H1 (cell line): Measurements from ENCODE around the gene ADAM19. TPM values are rescaled to one million over a fixed set of nuclear protein-coding genes. Genes with fewer than 3 reads are reported as not detected.

Source experiments
- SIX5 ChIP-seq: IDR thresholded peaks from 2 replicates; pipeline ENCODE4 v1.6.1; 2011; ENCODE audit warnings: mild to moderate bottlenecking, low read depth, low read length
- SUZ12 ChIP-seq: fragments of 200-600 bp; sonication (generic); IDR thresholded peaks from 2 replicates; pipeline ENCODE4 v1.6.1; 2012; ENCODE audit warnings: mild to moderate bottlenecking, inconsistent platforms, low read length, moderate library complexity, mixed read lengths
- polyA plus RNA-seq, 7 experiments: library from polyadenylated mRNA; depleted of rRNA in 3 of 7; stranded (reverse) in 5 of 7; unstranded in 2 of 7; fragments of >200 nt in 5 of 7; fragments of 200-250 nt in 2 of 7; gene quantifications; 1 replicate in 5 of 7; 2 replicates in 1 of 7; 4 replicates in 1 of 7; pipeline versions ENCODE4 v1.2.1 to v1.2.3, GENCODE V29; 2011 to 2013; ENCODE audit warnings: missing spikeins in 2 of 7, mixed read lengths in 2 of 7
- total RNA-seq: library from RNA; stranded (reverse); fragmentation: NEBNext Ultra II Directional; extraction: Animal tissue kit (Norgen Biotek cat#: 25700); gene quantifications from 2 replicates; pipeline ENCODE4 v1.2.1, GENCODE V29; 2021

The ADAM19 gene
- total and polyA plus RNA-seq, 2 of the 8 experiments (the other 6 are each of a cell fraction or from before 2014, with no cell fraction given), result 6.5 to 22.7 TPM

DNA sequence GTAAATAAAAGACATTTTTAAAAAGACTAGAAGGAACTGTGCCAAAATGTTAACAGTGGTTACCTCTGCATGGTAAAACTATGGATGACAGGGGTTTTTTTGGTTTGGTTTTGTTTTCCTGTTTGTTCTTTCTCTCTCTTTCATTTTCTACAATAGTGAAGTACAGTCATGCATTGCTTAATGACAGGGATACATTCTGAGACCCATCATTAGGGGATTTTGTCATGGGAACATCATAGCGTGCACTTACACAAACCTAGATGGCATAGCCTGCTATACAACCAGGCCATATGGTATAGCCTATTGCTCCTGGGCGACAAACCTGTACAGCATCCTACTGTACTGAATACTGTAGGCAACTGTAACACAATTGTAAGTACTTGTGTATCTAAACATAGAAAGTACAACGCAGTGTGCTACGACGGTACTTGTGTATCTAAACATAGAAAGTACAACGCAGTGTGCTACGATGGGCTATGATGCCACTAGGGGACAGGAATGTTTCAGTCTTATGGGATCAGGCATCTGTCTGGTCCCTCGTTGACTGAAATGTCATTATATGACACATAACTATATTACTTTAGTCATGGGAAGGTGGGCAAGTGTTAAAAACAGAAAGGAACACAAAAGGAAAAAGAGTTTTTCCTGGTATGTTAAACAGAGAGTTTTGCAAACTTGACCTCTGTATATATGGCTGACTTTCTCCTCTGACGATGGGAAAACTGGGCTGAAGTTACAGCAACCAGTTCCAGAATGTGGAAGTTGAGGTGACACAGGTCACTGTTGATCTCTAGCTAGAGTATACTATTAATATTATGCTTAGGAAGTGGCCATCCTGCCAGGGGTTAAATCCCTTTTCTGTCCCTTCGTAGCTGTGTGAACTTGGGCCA lies 7.4 kb upstream of the ADAM19 start (continued):
- TF ChIP-seq SIX5, result no peak
- no peak for TF ChIP-seq SUZ12
- TF ChIP-seq, all 59 proteins: peak for 0
